Stomach smooth muscle (tissue), 2 donors: ENCODE data around the gene CCDC6.

Experiments used
- H3K27ac ChIP-seq: one replicate; pipeline ENCODE4 v1.7.0; 2013; ENCODE audit warnings: mild to moderate bottlenecking, low read length, inconsistent platforms
- H3K27me3 ChIP-seq, 2 donors: one replicate each; pipeline ENCODE4 v1.7.0; 2013; ENCODE audit warnings: low read length in 2 of 2; ENCODE audit not compliant: insufficient read depth in 2 of 2, control insufficient read depth in 1 of 2
- H3K36me3 ChIP-seq, 2 donors: one replicate each; pipeline ENCODE4 v1.7.0; 2013; ENCODE audit warnings: low read length in 2 of 2; ENCODE audit not compliant: control insufficient read depth in 2 of 2, insufficient read depth in 2 of 2
- H3K4me1 ChIP-seq: one replicate; pipeline ENCODE4 v1.7.0; 2013; ENCODE audit warnings: low read length; ENCODE audit not compliant: control insufficient read depth, insufficient read depth
- H3K4me3 ChIP-seq, 2 donors: one replicate each; pipeline ENCODE4 v1.7.0; 2013; ENCODE audit warnings: low read length in 2 of 2
- H3K9ac ChIP-seq, 2 donors: one replicate each; pipeline ENCODE4 v1.7.0; 2013; ENCODE audit warnings: low read length in 2 of 2, mild to moderate bottlenecking in 1 of 2
- H3K9me3 ChIP-seq, 2 donors: one replicate each; pipeline ENCODE4 v1.7.0; 2013; ENCODE audit warnings: low read length in 2 of 2; ENCODE audit not compliant: control insufficient read depth in 2 of 2
- donor health status: healthy.
- donor health status: Pancreatic carcinoma.

The CCDC6 gene

GRCh38 chr10:59814878-59815277, 91.5 kb downstream of the CCDC6 start:
- no peaks in the 10 kb centered on the region for H3K9me3 ChIP-seq
- H3K27me3 ChIP-seq: no peaks in the 10 kb centered on the region
- H3K27ac ChIP-seq: no peak overlapping the region
- H3K36me3 ChIP-seq: peaks cover 25 to 29% of the 10 kb centered on the region in 2 donors
- H3K9ac ChIP-seq: no peak overlapping the region
- no peak overlapping the region for H3K4me3 ChIP-seq
- no peaks in the 10 kb centered on the region for H3K4me1 ChIP-seq

- H3K36me3 ChIP-seq: peaks cover 31 to 32% of the 10 kb centered on the region in 2 donors
- no peak overlapping the region for H3K27ac ChIP-seq
- H3K4me1 ChIP-seq: no peaks in the 10 kb centered on the region
- no peak overlapping the region for H3K4me3 ChIP-seq
- H3K9me3 ChIP-seq: no peaks in the 10 kb centered on the region
- H3K27me3 ChIP-seq: no peaks in the 10 kb centered on the region
- H3K9ac ChIP-seq: no peak overlapping the region
These were observed 93.7 kb downstream of the CCDC6 start for GRCh38 chr10:59812519-59813122.

GRCh38 chr10:59809644-59809974, 96.7 kb downstream of the CCDC6 start:
- no peaks in the 10 kb centered on the region for H3K27me3 ChIP-seq
- H3K9ac ChIP-seq: no peak overlapping the region
- no peak overlapping the region for H3K27ac ChIP-seq
- no peak overlapping the region for H3K4me3 ChIP-seq
- peaks cover 48 to 56% of the 10 kb centered on the region in 2 donors for H3K36me3 ChIP-seq
- no peaks in the 10 kb centered on the region for H3K9me3 ChIP-seq
- H3K4me1 ChIP-seq: no peaks in the 10 kb centered on the region

GRCh38 chr10:59808896-59809643, 97.3 kb downstream of the CCDC6 start:
- H3K27me3 ChIP-seq: no peaks in the 10 kb centered on the region
- H3K36me3 ChIP-seq: peaks cover 53 to 61% of the 10 kb centered on the region in 2 donors
- H3K4me1 ChIP-seq: no peaks in the 10 kb centered on the region
- H3K9me3 ChIP-seq: no peaks in the 10 kb centered on the region
- no peak overlapping the region for H3K4me3 ChIP-seq
- no peak overlapping the region for H3K9ac ChIP-seq
- no peak overlapping the region for H3K27ac ChIP-seq

- Histone ChIP-seq H3K36me3 (peaks cover 64 to 68% of the 10 kb centered on the region in 2 donors), H3K4me3 (no peak overlapping the region), H3K9ac (no peak overlapping the region), H3K9me3 (no peaks in the 10 kb centered on the region), H3K27me3 (no peaks in the 10 kb centered on the region), H3K4me1 (no peaks in the 10 kb centered on the region), H3K27ac (no peak overlapping the region)
These were observed 98.4 kb downstream of the CCDC6 start for GRCh38 chr10:59807629-59808620.

GRCh38 chr10:59805014-59805413, 101.3 kb downstream of the CCDC6 start:
- Histone ChIP-seq H3K27ac (no peak overlapping the region), H3K27me3 (no peaks in the 10 kb centered on the region), H3K9ac (no peak overlapping the region), H3K36me3 (peaks cover 41 to 56% of the 10 kb centered on the region in 2 donors), H3K9me3 (no peaks in the 10 kb centered on the region), H3K4me1 (no peaks in the 10 kb centered on the region), H3K4me3 (no peak overlapping the region)

- no peak overlapping the region for H3K4me3 ChIP-seq
- no peak overlapping the region for H3K27ac ChIP-seq
- H3K9me3 ChIP-seq: no peaks in the 10 kb centered on the region
- H3K9ac ChIP-seq: no peak overlapping the region
- H3K36me3 ChIP-seq: peaks cover 43 to 54% of the 10 kb centered on the region in 2 donors
- H3K4me1 ChIP-seq: no peaks in the 10 kb centered on the region
- H3K27me3 ChIP-seq: no peaks in the 10 kb centered on the region
These were observed 102.1 kb downstream of the CCDC6 start for GRCh38 chr10:59804220-59804619.

- no peaks in the 10 kb centered on the region for H3K27me3 ChIP-seq
- H3K4me1 ChIP-seq: no peaks in the 10 kb centered on the region
- no peak overlapping the region for H3K9ac ChIP-seq
- H3K36me3 ChIP-seq: peaks cover 43 to 54% of the 10 kb centered on the region in 2 donors
- no peaks in the 10 kb centered on the region for H3K9me3 ChIP-seq
- no peak overlapping the region for H3K4me3 ChIP-seq
- H3K27ac ChIP-seq: no peak overlapping the region
These were observed 102.6 kb downstream of the CCDC6 start for GRCh38 chr10:59803714-59804113.

- Histone ChIP-seq H3K4me3 (no peak overlapping the region), H3K4me1 (no peaks in the 10 kb centered on the region), H3K27ac (no peak overlapping the region), H3K27me3 (no peaks in the 10 kb centered on the region), H3K9me3 (no peaks in the 10 kb centered on the region), H3K9ac (no peak overlapping the region), H3K36me3 (peaks cover 38 to 40% of the 10 kb centered on the region in 2 donors)
These were observed 105.2 kb downstream of the CCDC6 start for GRCh38 chr10:59801171-59801570.

GRCh38 chr10:59799421-59799820, 106.9 kb downstream of the CCDC6 start:
- Histone ChIP-seq H3K9me3 (no peaks in the 10 kb centered on the region), H3K27ac (no peak overlapping the region), H3K36me3 (peaks cover 25 to 30% of the 10 kb centered on the region in 2 donors), H3K9ac (no peak overlapping the region), H3K4me3 (no peak overlapping the region), H3K4me1 (no peaks in the 10 kb centered on the region), H3K27me3 (no peaks in the 10 kb centered on the region)
